Mucosa of descending colon (tissue), 3 donors: ENCODE data around the gene OR1F1. TPM values are rescaled to one million over a fixed set of nuclear protein-coding genes. Genes with fewer than 3 reads are reported as not detected.
"Not testable (repeated sequence)": the region's sequence is repeated elsewhere in the genome, so short reads cannot be mapped to it uniquely, and the experiment has no call there.

Source experiments
- ATAC-seq: fragments of 200-7000 bp; cut with Tn5 transposase; one replicate; pipeline ENCODE4 v1.9.1; 2020; ENCODE audit warnings: mild to moderate bottlenecking, moderate library complexity
- DNase-seq, 3 donors: peaks; one replicate each; pipeline ENCODE4 v3.0.0-alpha.2; 2020
- H3K36me3 ChIP-seq: fragments of 200-600 bp; one replicate; pipeline ENCODE4 v1.8.0; 2021; ENCODE audit warnings: low read depth, mild to moderate bottlenecking
- H3K4me1 ChIP-seq: fragments of 200-600 bp; one replicate; pipeline ENCODE4 v1.8.0; 2021; ENCODE audit warnings: low read depth, mild to moderate bottlenecking
- H3K4me3 ChIP-seq: fragments of 200-600 bp; one replicate; pipeline ENCODE4 v1.8.0; 2021; ENCODE audit warnings: mild to moderate bottlenecking
- H3K9me3 ChIP-seq: fragments of 200-600 bp; one replicate; pipeline ENCODE4 v1.8.0; 2021; ENCODE audit warnings: mild to moderate bottlenecking
- CTCF ChIP-seq: fragments of 200-600 bp; IDR thresholded peaks from one replicate; pipeline ENCODE4 v1.8.0; 2022; ENCODE audit warnings: antibody characterized with exemption, mild to moderate bottlenecking
- intact Hi-C, 2 donors: fragments of 100-400 bp; cut with DNase I in 1 of 2; cut with micrococcal nuclease in 1 of 2; formaldehyde crosslinking; loops; one replicate each; pipeline versions ENCODE4 v1.11.0 to v1.11.1; 2022; cut with DNase I, micrococcal nuclease
- total RNA-seq, 3 donors: library from RNA; stranded (reverse); fragmentation: NEBNext Ultra II Directional in 2 of 3; extraction: Animal tissue kit (Norgen Biotek cat#: 25700) in 2 of 3; gene quantifications; one replicate each; pipeline versions ENCODE4 v1.2.1 to v1.2.4, GENCODE V29; 2021 to 2023
- donor health status: DM: no; HTN: no; CAD: no; lungs with moderate emphysema.
- donor health status: DM: no; HTN: no; CAD: no.
- donor health status: DM: no; HTN: yes; CAD: no.

OR1F1 gene
- total RNA-seq, 3 donors from 2014 or later, result not detected

GRCh38 chr16:3166505-3166886 lies 21.5 kb upstream of the OR1F1 start:
- no peaks in the 10 kb centered on the region for H3K36me3 ChIP-seq
- H3K4me1 ChIP-seq, result peaks cover 14% of the 10 kb centered on the region
- DNase-seq, result no peak
- ATAC-seq, result no peak
- intact Hi-C loops, result no loop called here
- H3K4me3 ChIP-seq, result no peak overlapping the region
- no peak for TF ChIP-seq CTCF
- no peaks in the 10 kb centered on the region for H3K9me3 ChIP-seq

GRCh38 chr16:3168729-3169128 lies 19.3 kb upstream of the OR1F1 start:
- DNase-seq, ATAC-seq, H3K9me3 ChIP-seq, H3K4me3 ChIP-seq, H3K36me3 ChIP-seq, intact Hi-C loops: not testable (repeated sequence)
- peaks cover 15% of the 10 kb centered on the region for H3K4me1 ChIP-seq

GRCh38 chr16:3170440-3171180 lies 17.4 kb upstream of the OR1F1 start:
- TF ChIP-seq CTCF, result no peak
- no peaks in the 10 kb centered on the region for H3K36me3 ChIP-seq
- intact Hi-C loops, result no loop called here
- peaks cover 23% of the 10 kb centered on the region for H3K4me1 ChIP-seq
- ATAC-seq (peak; percentile 29), DNase-seq (no peak)
- no peaks in the 10 kb centered on the region for H3K9me3 ChIP-seq
- H3K4me3 ChIP-seq, result no peak overlapping the region

GRCh38 chr16:3171181-3171854 lies 16.7 kb upstream of the OR1F1 start:
- Histone ChIP-seq H3K4me3 (no peak overlapping the region), H3K9me3 (no peaks in the 10 kb centered on the region), H3K36me3 (no peaks in the 10 kb centered on the region), H3K4me1 (peaks cover 23% of the 10 kb centered on the region)
- no peak for TF ChIP-seq CTCF
- ATAC-seq, result peak; percentile 53
- intact Hi-C loops, result no loop called here
- DNase-seq, result no peak

GRCh38 chr16:3171855-3172593 lies 16.0 kb upstream of the OR1F1 start:
- Histone ChIP-seq H3K9me3 (no peaks in the 10 kb centered on the region), H3K36me3 (no peaks in the 10 kb centered on the region), H3K4me3 (no peak overlapping the region), H3K4me1 (peaks cover 23% of the 10 kb centered on the region)
- DNase-seq, result no peak
- TF ChIP-seq CTCF, result no peak
- intact Hi-C loops, result no loop called here
- ATAC-seq, result peak; percentile 17
